ENCODE data around the gene SERINC5. TPM values are rescaled to one million over a fixed set of nuclear protein-coding genes. Genes with fewer than 3 reads are reported as not detected.

The SERINC5 gene
- total and polyA plus RNA-seq, 2 donors (not counting 3 experiments of a cell fraction or from before 2014, with no cell fraction given): 3.2 to 10.1 TPM

DNA sequence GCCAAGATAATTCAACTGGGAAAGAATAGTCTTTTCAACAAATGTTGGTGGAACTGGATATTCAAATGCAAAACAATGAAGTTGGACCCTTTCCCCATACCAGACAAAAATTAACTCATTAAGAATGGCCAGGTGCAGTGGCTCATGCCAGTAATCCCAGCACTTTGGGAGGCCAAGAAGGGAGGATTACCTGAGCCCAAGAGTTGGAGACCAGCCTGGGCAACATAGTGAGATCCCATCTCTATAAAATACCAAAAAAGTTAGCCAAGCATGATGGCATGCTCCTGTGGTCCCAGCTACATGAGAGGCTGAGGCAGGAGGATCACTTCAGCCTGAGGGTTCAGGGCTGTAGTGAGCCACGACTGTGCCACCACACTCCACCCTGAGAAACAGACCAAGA, 24.2 kb downstream of the SERINC5 start:
- no peak for FAIRE-seq
- POLR2A ChIA-PET: no interaction called here

DNA sequence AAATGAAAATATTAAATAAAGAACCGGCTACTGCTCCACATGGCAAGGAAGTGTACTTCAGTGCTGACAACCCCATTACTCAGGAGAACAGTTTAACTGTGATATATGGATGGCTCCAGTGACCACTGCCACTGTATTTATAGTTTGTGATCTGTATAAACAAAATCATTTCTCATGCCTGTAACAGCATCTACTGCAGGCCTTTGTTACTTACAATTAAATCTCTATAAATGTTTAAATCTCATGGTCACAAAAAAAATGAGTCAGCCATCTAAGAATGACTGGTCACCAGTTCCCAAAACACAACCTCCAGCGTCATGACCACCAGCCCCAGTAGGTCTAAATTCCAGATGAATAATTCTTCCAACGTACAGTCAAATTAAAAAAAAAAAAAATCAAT, 24.6 kb downstream of the SERINC5 start:
- Histone ChIP-seq H3K9me1 (replicated peaks; ENCODE audit: control insufficient read depth, extremely low read depth, insufficient read depth, low read length) (no peaks in the 10 kb centered on the region), H3K4me2 (ENCODE audit: insufficient read depth, low read length) (no peak overlapping the region), H3K36me3 (ENCODE audit: control insufficient read depth in 2 of 2, extremely low read depth in 1 of 2, insufficient read depth in 2 of 2, low read length in 2 of 2) (no peaks in the 10 kb centered on the region), H3K4me1 (ENCODE audit: control insufficient read depth, extremely low read depth, insufficient read depth, low read length) (no peaks in the 10 kb centered on the region), H3K27me3 (ENCODE audit: control insufficient read depth in 2 of 2, insufficient read depth in 2 of 2, low read length in 2 of 2) (no peaks in the 10 kb centered on the region), H2AFZ (ENCODE audit: low read depth, low read length) (no peak overlapping the region), H3K9me3 (replicated peaks; ENCODE audit: control insufficient read depth, insufficient read depth, low read length) (no peaks in the 10 kb centered on the region), H3K4me3 (replicated peaks in 1 of 3; ENCODE audit: insufficient read depth in 1 of 3, low read depth in 1 of 3, low read length in 3 of 3) (no peak overlapping the region), H3K9ac (replicated peaks; ENCODE audit: extremely low read depth, insufficient read depth, low read length) (no peak overlapping the region), H3K27ac (ENCODE audit: insufficient read depth, low read depth, low read length) (no peak overlapping the region), H3K79me2 (ENCODE audit: control insufficient read depth, insufficient read depth, low read length) (no peaks in the 10 kb centered on the region), H4K20me1 (replicated peaks; ENCODE audit: control insufficient read depth, extremely low read depth, insufficient read depth, low read length) (no peaks in the 10 kb centered on the region)
- BruUV-seq (replicated peaks): no TSS peak
- dilution Hi-C loops (cut with MboI; ENCODE audit: extremely low pct_ligation_motif_present, low sequenced_read_pairs): no loop called here
- ChIA-PET CTCF (no interaction called here), POLR2A (no interaction called here)
- DNase-seq (ENCODE audit: low read depth, low spot score) (no peak), FAIRE-seq (no peak)
- intact Hi-C loops (cut with micrococcal nuclease): no loop called here
- TF ChIP-seq FOS (IDR thresholded peaks at IDR 0.05; ENCODE audit: borderline replicate concordance, insufficient read depth, low read length): no peak
- no peak for TF ChIP-seq JUN (IDR thresholded peaks at IDR 0.05; ENCODE audit: borderline replicate concordance, insufficient read depth, insufficient read length, low read depth)
- no peak for TF ChIP-seq EZH2 (IDR thresholded peaks at IDR 0.05; ENCODE audit: borderline replicate concordance, low read depth, low read length, severe bottlenecking)
- no peak for TF ChIP-seq GATA2 (IDR thresholded peaks at IDR 0.05; ENCODE audit: insufficient read depth, insufficient read length, low read depth, low read length)
- TF ChIP-seq, protein P1, sequence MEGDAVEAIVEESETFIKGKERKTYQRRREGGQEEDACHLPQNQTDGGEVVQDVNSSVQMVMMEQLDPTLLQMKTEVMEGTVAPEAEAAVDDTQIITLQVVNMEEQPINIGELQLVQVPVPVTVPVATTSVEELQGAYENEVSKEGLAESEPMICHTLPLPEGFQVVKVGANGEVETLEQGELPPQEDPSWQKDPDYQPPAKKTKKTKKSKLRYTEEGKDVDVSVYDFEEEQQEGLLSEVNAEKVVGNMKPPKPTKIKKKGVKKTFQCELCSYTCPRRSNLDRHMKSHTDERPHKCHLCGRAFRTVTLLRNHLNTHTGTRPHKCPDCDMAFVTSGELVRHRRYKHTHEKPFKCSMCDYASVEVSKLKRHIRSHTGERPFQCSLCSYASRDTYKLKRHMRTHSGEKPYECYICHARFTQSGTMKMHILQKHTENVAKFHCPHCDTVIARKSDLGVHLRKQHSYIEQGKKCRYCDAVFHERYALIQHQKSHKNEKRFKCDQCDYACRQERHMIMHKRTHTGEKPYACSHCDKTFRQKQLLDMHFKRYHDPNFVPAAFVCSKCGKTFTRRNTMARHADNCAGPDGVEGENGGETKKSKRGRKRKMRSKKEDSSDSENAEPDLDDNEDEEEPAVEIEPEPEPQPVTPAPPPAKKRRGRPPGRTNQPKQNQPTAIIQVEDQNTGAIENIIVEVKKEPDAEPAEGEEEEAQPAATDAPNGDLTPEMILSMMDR (IDR thresholded peaks at IDR 0.05; ENCODE audit: extremely low read depth in 1 of 2, insufficient read depth in 1 of 2, low read depth in 1 of 2, low read length in 2 of 2): no peak
- TF ChIP-seq, protein P2, sequence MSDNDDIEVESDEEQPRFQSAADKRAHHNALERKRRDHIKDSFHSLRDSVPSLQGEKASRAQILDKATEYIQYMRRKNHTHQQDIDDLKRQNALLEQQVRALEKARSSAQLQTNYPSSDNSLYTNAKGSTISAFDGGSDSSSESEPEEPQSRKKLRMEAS (IDR thresholded peaks at IDR 0.05; ENCODE audit: insufficient read depth, insufficient read length): no peak
- no peak for TF ChIP-seq MYC (IDR thresholded peaks at IDR 0.05; ENCODE audit: low read depth, low read length)
- TF ChIP-seq POLR2A (IDR thresholded peaks at IDR 0.05; ENCODE audit: low read depth, low read length): no peak
- no peak for TF ChIP-seq POLR2AphosphoS5 (IDR thresholded peaks at IDR 0.05; ENCODE audit: insufficient read depth, low read depth, low read length)

More for the DNA sequence above, 24.2 kb downstream of the SERINC5 start:
- dilution Hi-C loops (cut with MboI; ENCODE audit: extremely low pct_ligation_motif_present, low sequenced_read_pairs) (no loop called here), intact Hi-C loops (cut with micrococcal nuclease) (no loop called here)
- BruUV-seq (replicated peaks): no TSS peak
- no peaks in the 10 kb centered on the region for H3K27me3 ChIP-seq (ENCODE audit: control insufficient read depth in 2 of 2, insufficient read depth in 2 of 2, low read length in 2 of 2)
- no peak overlapping the region for H3K4me3 ChIP-seq (replicated peaks in 1 of 3; ENCODE audit: insufficient read depth in 1 of 3, low read depth in 1 of 3, low read length in 3 of 3)
- no peaks in the 10 kb centered on the region for H3K79me2 ChIP-seq (ENCODE audit: control insufficient read depth, insufficient read depth, low read length)
- no peaks in the 10 kb centered on the region for H3K9me3 ChIP-seq (replicated peaks; ENCODE audit: control insufficient read depth, insufficient read depth, low read length)
- H2AFZ ChIP-seq (ENCODE audit: low read depth, low read length): no peak overlapping the region
- no peaks in the 10 kb centered on the region for H4K20me1 ChIP-seq (replicated peaks; ENCODE audit: control insufficient read depth, extremely low read depth, insufficient read depth, low read length)
- H3K4me1 ChIP-seq (ENCODE audit: control insufficient read depth, extremely low read depth, insufficient read depth, low read length): no peaks in the 10 kb centered on the region
- H3K9ac ChIP-seq (replicated peaks; ENCODE audit: extremely low read depth, insufficient read depth, low read length): no peak overlapping the region
- no peak overlapping the region for H3K4me2 ChIP-seq (ENCODE audit: insufficient read depth, low read length)
- TF ChIP-seq POLR2AphosphoS5 (IDR thresholded peaks at IDR 0.05; ENCODE audit: insufficient read depth, low read depth, low read length) (no peak), GATA2 (IDR thresholded peaks at IDR 0.05; ENCODE audit: insufficient read depth, insufficient read length, low read depth, low read length) (no peak), MYC (IDR thresholded peaks at IDR 0.05; ENCODE audit: low read depth, low read length) (no peak), JUN (IDR thresholded peaks at IDR 0.05; ENCODE audit: borderline replicate concordance, insufficient read depth, insufficient read length, low read depth) (no peak)
- no peak for DNase-seq (ENCODE audit: low read depth, low spot score)
- H3K36me3 ChIP-seq (ENCODE audit: control insufficient read depth in 2 of 2, extremely low read depth in 1 of 2, insufficient read depth in 2 of 2, low read length in 2 of 2): no peaks in the 10 kb centered on the region
- no peak overlapping the region for H3K27ac ChIP-seq (ENCODE audit: insufficient read depth, low read depth, low read length)
- CTCF ChIA-PET: no interaction called here
- no peaks in the 10 kb centered on the region for H3K9me1 ChIP-seq (replicated peaks; ENCODE audit: control insufficient read depth, extremely low read depth, insufficient read depth, low read length)

All from endothelial cell of umbilical vein (primary cell).